Measurements from ENCODE around the gene SLC7A10.
"Not testable (repeated sequence)": the region's sequence is repeated elsewhere in the genome, so short reads cannot be mapped to it uniquely, and the experiment has no call there.

Gene SLC7A10

DNA sequence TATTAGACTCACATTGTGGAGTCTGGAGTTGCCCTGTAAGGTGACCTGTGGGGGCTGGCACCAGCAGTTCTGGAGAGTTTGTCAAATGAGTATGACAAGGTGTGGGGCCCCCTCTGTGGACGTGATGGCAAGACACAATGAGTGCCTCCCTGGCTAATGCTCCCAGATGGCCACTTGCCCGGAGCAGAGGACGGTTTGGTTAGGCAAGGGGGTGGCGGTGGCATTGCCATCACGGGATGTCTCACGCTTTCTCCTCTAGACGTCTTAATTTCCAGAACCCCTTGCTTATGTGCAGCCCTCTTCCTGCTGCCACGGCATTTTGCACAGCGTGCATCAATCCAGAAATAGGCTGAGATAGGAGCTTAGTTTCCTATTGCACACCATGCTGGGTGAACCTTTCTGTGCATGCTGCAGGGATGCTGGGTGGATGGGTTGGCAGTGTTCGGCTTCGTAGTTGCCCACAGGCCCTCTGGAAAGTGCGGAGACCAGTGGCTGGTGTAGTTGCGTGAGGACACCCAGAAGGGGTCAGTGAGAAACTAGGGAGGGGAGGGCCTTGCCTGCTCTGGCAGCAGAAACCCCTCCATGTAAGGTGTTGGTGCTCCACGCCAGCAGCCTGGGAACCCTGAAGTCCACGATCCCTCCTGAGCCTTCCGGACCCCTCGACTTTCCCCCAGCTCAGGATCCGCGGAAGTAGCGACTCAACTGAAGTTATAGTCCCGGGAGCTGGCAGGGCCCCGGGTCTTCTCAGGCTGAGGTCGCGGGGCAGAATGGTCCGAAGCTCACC lies 49.6 kb downstream of the SLC7A10 start:
- peak; percentile 49 for DNase-seq (ENCODE audit: low spot score)

DNA sequence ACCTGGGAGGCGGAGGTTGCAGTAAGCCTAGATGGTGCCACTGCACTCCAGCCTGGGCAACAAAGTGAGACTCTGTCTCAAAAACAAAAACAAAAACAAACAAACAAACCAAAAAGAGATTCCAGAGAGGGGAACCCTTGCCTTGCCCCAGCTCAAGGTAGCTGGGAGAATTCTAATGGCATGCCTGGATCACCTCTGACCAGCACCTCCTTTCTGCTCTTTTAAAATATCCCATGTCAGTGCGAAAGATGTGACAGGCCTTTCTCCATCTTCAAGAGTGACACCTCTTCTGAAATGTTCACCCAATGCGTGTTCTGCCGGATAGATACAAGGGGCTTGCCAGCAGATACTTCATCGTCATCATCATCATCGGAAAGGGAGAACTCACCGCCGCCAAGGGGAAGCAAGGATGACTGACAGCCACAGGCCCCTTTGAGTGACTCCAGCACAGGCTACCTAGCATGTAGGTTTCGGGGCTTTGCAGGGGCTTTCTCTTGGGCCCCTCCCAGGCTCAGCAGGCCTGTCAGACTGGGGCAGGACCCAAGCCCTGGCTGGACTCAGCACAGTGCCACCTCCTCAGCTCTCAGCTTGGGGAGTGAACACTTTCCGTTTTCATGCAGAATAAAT lies 50.4 kb downstream of the SLC7A10 start:
- DNase-seq (ENCODE audit: low spot score) = no peak

DNA sequence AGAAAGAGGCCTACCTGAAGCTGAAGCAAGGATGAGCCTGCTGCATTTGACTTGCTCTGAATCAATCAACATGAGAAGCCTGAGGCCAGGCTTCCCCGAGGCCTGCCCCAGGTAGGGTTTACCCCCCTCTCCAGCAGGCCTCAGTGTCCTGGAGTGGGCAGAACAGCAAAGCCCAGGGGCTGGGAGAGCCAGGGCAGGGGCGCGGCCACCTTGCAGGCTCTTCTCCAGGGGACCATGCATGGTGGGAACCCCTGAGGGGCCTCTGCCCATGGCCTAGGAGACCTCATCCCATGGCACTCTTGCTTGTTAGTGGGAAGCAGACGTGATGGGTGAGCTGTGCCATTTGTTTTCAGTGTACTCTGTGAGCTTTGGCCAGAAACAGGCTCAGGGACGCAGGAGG lies 51.5 kb downstream of the SLC7A10 start:
- DNase-seq (ENCODE audit: low spot score) = no peak

DNA sequence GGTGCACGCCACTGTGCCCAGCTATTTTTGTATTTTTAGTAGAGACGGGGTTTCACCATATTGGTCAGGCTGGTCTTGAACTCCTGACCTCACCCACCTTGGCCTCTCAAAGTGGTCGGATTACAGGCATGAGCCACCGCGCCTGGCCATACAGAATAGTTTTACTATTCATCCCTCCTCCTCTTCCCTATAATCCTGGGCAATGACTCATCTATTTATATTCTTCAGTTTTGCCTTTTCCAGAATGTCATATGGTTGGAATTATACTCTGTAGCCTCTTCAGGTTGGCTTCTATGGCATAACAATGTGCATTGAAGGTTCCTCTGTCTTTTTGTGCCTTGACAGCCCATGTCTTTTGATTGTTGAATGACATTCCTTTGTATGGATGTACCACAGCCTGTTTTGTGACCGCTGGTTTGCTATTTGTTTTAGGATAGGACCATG lies 53.7 kb downstream of the SLC7A10 start:
- no peak for DNase-seq (ENCODE audit: low spot score)

DNA sequence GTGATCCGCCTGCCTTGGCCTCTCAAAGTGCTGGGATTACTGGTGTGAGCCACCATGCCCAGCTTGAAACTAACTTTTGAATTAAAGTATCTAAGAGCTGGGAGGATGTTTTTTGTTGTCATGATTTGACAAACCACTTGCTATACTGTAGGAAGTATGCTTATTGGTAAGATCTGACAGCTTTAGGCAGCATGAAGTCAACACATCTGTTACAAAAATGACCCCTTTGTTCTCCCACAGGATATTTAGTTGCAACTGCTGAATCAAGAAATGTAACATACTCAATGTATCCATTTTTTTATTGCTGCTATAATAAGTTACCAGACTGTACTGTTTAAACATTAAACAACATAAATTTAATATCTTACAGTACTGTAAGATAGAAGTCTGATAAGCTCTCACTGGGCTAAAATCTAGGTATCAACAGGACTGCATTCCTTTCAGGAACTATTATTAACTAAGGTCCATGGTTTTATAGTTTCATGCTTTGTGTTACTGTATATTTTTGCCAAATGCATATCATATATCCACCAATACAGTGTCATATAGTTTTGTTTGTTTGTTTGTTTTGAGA lies 54.3 kb downstream of the SLC7A10 start:
- DNase-seq (ENCODE audit: low spot score) = no peak

DNA sequence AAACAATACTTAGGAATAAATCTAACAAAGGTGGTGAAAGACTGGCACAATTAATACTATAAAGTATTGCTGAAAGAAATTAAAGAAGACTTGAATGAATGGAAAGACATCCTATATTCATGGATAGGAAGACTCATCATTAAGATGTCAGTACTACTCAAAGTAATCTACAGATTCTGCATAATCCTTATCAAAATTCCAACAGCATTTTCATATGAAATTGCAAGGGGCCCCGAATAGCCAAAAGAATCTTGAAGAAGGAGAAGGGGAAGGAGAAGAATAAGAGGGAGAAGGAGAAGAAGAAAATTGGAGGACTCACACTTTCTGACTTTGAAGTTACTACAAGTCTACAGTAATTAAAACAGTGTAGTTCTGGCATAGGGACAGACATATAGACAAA lies 57.1 kb downstream of the SLC7A10 start:
- DNase-seq (ENCODE audit: low spot score) = no peak

DNA sequence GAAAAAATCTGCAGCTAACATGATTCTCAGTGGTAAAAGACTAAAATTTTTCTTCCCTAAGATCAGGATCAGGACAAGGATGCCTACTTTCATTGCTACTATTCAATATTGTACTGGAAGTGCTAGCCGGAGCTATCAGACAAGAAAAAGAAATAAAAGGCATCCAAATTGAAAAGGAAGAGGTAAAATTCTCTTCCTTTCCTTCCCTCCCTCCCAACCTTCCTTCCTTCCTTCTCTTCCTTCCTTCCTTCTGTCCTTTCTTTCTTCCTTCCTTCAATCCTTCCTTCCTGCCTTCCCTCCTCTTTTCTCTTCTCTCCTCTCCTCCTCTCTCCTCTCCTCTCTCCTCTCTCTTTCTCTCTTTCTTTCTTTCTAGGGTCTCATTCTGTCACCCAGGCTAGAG lies 58.2 kb downstream of the SLC7A10 start:
- DNase-seq (ENCODE audit: low spot score) = no peak

DNA sequence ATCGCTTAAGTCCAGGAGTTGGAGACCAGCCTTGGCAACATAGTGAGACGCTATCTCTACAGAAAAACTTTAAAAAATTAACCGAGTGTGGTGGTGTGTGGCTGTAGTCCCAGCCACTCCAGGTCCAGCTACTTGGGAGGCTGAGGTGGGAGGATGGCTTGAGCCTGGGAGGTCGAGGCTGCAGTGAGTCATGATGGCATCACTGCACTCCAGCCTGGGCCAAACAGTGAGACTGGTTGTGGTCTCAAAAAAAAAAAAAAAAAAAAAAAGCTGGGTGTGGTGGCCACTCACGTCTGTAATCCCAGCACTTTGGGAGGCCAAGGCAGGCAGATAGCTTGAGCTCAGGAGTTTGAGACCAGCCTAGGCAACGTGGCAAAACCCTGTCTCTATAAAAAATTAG lies 59.6 kb downstream of the SLC7A10 start:
- not testable (repeated sequence) for DNase-seq (ENCODE audit: low spot score)

DNA sequence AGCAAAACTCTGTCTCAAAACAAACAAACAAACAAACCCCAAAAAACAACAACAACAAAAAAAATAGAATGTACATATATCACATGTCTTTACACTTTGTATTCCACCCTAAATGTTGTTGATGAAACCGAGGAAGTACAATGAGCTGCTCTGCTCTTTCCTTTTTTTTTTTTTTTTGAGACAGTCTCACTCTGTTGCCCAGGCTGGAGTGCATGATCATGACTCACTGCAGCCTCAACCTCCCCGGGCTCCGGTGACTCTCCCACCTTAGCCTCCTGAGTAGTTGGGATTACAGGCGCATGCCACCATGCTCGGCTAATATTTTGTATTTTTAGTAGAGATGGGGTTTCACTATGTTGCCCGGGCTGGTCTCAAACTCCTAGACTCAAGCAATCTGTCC lies 62.2 kb downstream of the SLC7A10 start:
- peak; percentile 46 for DNase-seq (ENCODE audit: low spot score)

DNA sequence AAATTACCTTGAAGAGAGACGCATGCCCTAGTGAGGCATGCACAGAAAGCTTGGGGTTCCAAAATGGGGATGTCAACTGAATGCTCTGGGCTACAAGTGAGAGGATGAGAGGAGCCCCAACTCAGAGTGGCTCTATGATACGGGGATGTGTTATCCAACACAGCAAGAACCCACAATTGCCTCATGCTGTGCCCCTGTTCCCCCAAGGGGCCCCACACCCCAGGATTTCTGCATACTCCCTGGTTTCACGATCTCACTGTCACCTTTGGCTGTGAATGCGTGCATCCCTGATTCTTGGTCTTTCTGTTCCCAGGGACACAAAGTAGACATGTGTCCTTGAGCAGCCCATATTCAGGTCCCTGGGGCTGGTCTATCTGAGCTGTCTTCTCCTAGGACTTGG lies 64.4 kb downstream of the SLC7A10 start:
- no peak for DNase-seq (ENCODE audit: low spot score)

DNA sequence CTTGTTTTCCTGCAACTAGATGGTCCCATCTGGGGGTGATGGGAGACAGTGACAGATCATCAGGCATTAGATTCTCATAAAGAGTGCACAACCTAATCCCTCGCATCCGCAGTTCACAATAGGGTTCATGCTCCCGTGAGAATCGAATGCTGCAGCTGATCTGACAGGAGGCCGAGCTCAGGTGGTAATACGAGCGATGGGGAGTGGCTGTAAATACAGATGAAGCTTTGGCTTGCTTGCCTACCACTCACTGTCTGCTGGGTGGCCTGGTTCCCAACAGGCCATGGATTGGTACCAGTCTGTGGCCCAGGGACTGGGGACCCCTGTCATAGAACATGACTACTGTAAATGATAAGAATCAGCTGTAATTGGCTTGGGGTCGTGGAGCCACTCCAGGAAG lies 65.8 kb downstream of the SLC7A10 start:
- no peak for DNase-seq (ENCODE audit: low spot score)

DNA sequence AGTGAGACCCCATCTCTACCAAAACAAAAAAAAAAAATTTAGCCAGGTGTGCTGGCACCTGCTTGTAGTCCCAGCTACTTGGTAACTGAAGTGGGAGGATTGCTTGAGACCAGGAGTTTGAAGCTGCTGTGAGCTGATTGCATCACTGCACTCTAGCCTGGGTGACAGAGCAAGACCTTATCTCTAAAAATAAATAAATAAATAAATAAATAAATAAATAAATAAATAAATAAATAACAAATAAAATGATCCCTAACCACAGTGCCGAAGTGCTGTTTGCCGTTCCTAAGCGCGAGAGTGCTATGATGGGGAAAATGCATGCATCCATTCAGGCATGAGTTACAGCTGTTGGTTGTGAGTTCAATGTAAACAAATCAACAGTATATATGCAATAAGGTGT lies 66.5 kb downstream of the SLC7A10 start:
- DNase-seq (ENCODE audit: low spot score) = no peak

All from kidney tubule cell (primary cell).